Astrocyte (in vitro differentiated cells and primary cell): ENCODE measurements around the gene TANGO2. TPM values are rescaled to one million over a fixed set of nuclear protein-coding genes. Genes with fewer than 3 reads are reported as not detected.

Experiments used
- DNase-seq: peaks from one replicate; pipeline ENCODE4 v3.0.0-alpha.2; 2010; ENCODE audit warnings: low read depth
- FAIRE-seq: peaks from 2 replicates; lab custom pipeline; 2011; peaks lifted over from hg19 to GRCh38; lab: Jason Lieb, UNC
- H2AFZ ChIP-seq: 2 replicates; pipeline ENCODE4 v1.6.0; 2012; ENCODE audit warnings: low read depth, low read length, inconsistent platforms
- H3K27ac ChIP-seq: 2 replicates; pipeline ENCODE4 v1.5.1; 2011; ENCODE audit warnings: low read depth, low read length, inconsistent platforms
- H3K27me3 ChIP-seq: 2 replicates; pipeline ENCODE4 v1.6.0; 2011; ENCODE audit warnings: low read length, inconsistent platforms; ENCODE audit not compliant: insufficient read depth
- H3K36me3 ChIP-seq: 2 replicates; pipeline ENCODE4 v1.5.1; 2011; ENCODE audit warnings: low read length, inconsistent platforms; ENCODE audit not compliant: insufficient read depth
- H3K4me1 ChIP-seq: 2 replicates; pipeline ENCODE4 v1.5.1; 2011; ENCODE audit warnings: low read length, inconsistent platforms; ENCODE audit not compliant: insufficient read depth
- H3K4me2 ChIP-seq: 2 replicates; pipeline ENCODE4 v1.6.0; 2012; ENCODE audit warnings: low read length, inconsistent platforms
- H3K4me3 ChIP-seq: 2 replicates; pipeline ENCODE4 v1.5.1; 2011; ENCODE audit warnings: low read depth, mild to moderate bottlenecking, low read length, inconsistent platforms; ENCODE audit not compliant: insufficient read depth
- H3K79me2 ChIP-seq: 2 replicates; pipeline ENCODE4 v1.6.0; 2012; ENCODE audit warnings: mild to moderate bottlenecking, low read length, inconsistent platforms; ENCODE audit not compliant: insufficient read depth
- H3K9ac ChIP-seq: 2 replicates; pipeline ENCODE4 v1.6.0; 2012; ENCODE audit warnings: mild to moderate bottlenecking, low read length, inconsistent platforms
- H3K9me3 ChIP-seq: 2 replicates; pipeline ENCODE4 v1.5.1; 2012; ENCODE audit warnings: low read depth, mild to moderate bottlenecking, low read length, inconsistent platforms; ENCODE audit not compliant: insufficient read depth
- H4K20me1 ChIP-seq: 2 replicates; pipeline ENCODE4 v1.6.0; 2012; ENCODE audit warnings: low read length, inconsistent platforms; ENCODE audit not compliant: insufficient read depth
- H3K27ac Mint-ChIP-seq: one replicate; pipeline ENCODE4 v1.8.0; 2021; ENCODE audit warnings: mild to moderate bottlenecking, mixed read lengths; ENCODE audit not compliant: unreplicated experiment
- H3K27me3 Mint-ChIP-seq: one replicate; pipeline ENCODE4 v1.8.0; 2021; ENCODE audit warnings: low read depth, mixed read lengths; ENCODE audit not compliant: unreplicated experiment
- H3K36me3 Mint-ChIP-seq: one replicate; pipeline ENCODE4 v1.8.0; 2021; ENCODE audit warnings: low read depth, mixed read lengths; ENCODE audit not compliant: unreplicated experiment
- H3K4me1 Mint-ChIP-seq: one replicate; pipeline ENCODE4 v1.8.0; 2021; ENCODE audit warnings: low read depth, mixed read lengths; ENCODE audit not compliant: unreplicated experiment
- H3K4me3 Mint-ChIP-seq: one replicate; pipeline ENCODE4 v1.8.0; 2021; ENCODE audit warnings: mild to moderate bottlenecking, moderate library complexity, mixed read lengths; ENCODE audit not compliant: unreplicated experiment
- H3K9me3 Mint-ChIP-seq: one replicate; pipeline ENCODE4 v1.8.0; 2021; ENCODE audit warnings: mild to moderate bottlenecking, mixed read lengths; ENCODE audit not compliant: unreplicated experiment
- EZH2 ChIP-seq: IDR thresholded peaks from 2 replicates; pipeline ENCODE4 v1.6.1; 2012; ENCODE audit warnings: mild to moderate bottlenecking, low read length, inconsistent platforms; ENCODE audit not compliant: insufficient read depth
- total RNA-seq: library from RNA; stranded (reverse); gene quantifications from 2 replicates; pipeline ENCODE4 v1.2.1, GENCODE V29; 2021
- TF ChIP-seq, protein P1 (sequence below): IDR thresholded peaks from 2 replicates; pipeline ENCODE4 v1.5.1; 2011; ENCODE audit warnings: low read depth, mild to moderate bottlenecking, inconsistent platforms, low read length, moderate library complexity; ENCODE audit not compliant: insufficient read depth

TANGO2 gene
- total RNA-seq, 1 donor from 2014 or later, result 28.0 TPM

DNA sequence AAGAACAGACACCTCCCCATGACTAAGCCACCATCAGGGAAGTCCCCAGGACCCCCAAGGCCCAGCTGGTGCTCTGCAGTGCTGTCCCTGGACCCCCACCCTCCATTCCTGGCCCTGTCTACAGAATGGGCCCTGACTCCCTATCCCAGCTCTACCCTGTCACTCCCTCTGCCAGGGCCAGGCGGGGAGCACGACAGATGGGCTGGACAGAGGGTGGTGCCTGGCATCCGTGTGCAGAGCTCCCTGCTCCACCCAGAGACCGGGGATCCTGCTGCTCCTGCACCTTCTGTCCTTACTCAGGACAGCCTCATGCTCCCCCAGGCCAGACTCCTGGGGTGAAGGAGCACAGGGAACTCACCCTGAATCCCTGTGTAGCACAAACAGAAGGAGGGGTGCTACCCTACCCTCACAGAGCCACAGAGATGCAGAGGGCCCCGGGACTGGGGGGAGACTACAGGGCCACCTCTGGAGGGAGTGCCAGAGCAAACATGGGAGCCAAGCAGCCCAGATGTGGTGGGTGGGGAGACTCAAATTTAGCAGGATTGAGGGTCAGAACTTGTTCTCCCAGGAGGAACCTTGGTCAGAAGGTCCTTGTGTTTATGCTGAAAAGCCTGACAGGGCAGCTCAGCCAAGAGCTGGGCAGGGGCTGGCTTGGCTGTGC, 6.3 kb upstream of the TANGO2 start:
- Histone ChIP-seq H2AFZ (no peak overlapping the region), H3K27me3 (peaks cover 12% of the 10 kb centered on the region), H3K79me2 (no peaks in the 10 kb centered on the region), H3K4me3 (no peak overlapping the region), H3K4me1 (peaks cover 3% of the 10 kb centered on the region), H3K27ac (no peak overlapping the region), H3K4me2 (no peak overlapping the region), H3K9ac (no peak overlapping the region), H3K36me3 (no peaks in the 10 kb centered on the region), H3K9me3 (no peaks in the 10 kb centered on the region), H4K20me1 (peaks cover 4% of the 10 kb centered on the region)
- no peak for TF ChIP-seq EZH2
- TF ChIP-seq, protein P1, sequence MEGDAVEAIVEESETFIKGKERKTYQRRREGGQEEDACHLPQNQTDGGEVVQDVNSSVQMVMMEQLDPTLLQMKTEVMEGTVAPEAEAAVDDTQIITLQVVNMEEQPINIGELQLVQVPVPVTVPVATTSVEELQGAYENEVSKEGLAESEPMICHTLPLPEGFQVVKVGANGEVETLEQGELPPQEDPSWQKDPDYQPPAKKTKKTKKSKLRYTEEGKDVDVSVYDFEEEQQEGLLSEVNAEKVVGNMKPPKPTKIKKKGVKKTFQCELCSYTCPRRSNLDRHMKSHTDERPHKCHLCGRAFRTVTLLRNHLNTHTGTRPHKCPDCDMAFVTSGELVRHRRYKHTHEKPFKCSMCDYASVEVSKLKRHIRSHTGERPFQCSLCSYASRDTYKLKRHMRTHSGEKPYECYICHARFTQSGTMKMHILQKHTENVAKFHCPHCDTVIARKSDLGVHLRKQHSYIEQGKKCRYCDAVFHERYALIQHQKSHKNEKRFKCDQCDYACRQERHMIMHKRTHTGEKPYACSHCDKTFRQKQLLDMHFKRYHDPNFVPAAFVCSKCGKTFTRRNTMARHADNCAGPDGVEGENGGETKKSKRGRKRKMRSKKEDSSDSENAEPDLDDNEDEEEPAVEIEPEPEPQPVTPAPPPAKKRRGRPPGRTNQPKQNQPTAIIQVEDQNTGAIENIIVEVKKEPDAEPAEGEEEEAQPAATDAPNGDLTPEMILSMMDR, result no peak
- FAIRE-seq, result no peak
- no peaks in the 10 kb centered on the region for H3K36me3 Mint-ChIP-seq
- peaks cover 38% of the 10 kb centered on the region for H3K27me3 Mint-ChIP-seq
- H3K4me1 Mint-ChIP-seq, result no peaks in the 10 kb centered on the region
- DNase-seq, result no peak
- no peak overlapping the region for H3K27ac Mint-ChIP-seq
- no peaks in the 10 kb centered on the region for H3K9me3 Mint-ChIP-seq
- H3K4me3 Mint-ChIP-seq, result no peak overlapping the region

DNA sequence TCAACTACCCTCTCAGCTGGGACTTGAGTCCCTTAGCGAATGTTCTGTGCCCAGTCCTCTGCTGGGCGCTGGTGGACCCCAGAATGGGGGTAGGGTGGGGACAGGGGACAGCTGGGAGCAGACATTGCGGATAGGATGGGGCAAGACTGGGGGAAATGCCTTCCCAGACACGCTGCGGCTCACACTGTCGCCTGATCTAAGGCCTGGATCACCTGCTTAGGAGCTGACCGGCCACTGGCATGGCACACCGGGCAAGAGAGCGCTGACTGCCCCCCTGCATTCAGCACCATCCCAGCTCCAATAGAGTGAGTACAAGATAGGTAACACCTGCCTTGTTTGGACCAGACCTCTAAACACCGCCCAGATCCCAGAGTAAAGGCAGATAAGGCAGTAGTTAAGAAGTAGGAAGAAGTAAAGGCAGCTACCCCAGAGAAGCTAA, 5.7 kb upstream of the TANGO2 start:
- no peak for DNase-seq
- Mint-ChIP-seq H3K4me3 (peak overlapping the region; percentile 70), H3K36me3 (no peaks in the 10 kb centered on the region), H3K27me3 (peaks cover 42% of the 10 kb centered on the region), H3K4me1 (no peaks in the 10 kb centered on the region), H3K9me3 (no peaks in the 10 kb centered on the region), H3K27ac (no peak overlapping the region)
- Histone ChIP-seq H3K9ac (no peak overlapping the region), H3K27ac (no peak overlapping the region), H3K9me3 (no peaks in the 10 kb centered on the region), H3K4me1 (peaks cover 3% of the 10 kb centered on the region), H3K27me3 (peaks cover 12% of the 10 kb centered on the region), H4K20me1 (peaks cover 4% of the 10 kb centered on the region), H3K4me3 (no peak overlapping the region), H3K36me3 (no peaks in the 10 kb centered on the region), H3K4me2 (no peak overlapping the region), H2AFZ (no peak overlapping the region), H3K79me2 (no peaks in the 10 kb centered on the region)
- FAIRE-seq, result no peak
- TF ChIP-seq EZH2, result no peak
- TF ChIP-seq, protein P1, result no peak
